Breast epithelium (tissue), 3 donors: Measurements from ENCODE around the gene SLC6A3.

Experiments
- POLR2A ChIP-seq: fragments of 450-650 bp; IDR thresholded peaks from one replicate; pipeline ENCODE4 v1.6.1; 2016; ENCODE audit warnings: antibody characterized with exemption, mild to moderate bottlenecking, moderate library complexity
- POLR2AphosphoS5 ChIP-seq, 3 donors: sonication (generic); formaldehyde crosslinking; IDR thresholded peaks; one replicate each; pipeline ENCODE4 v1.6.1; 2017; ENCODE audit warnings: antibody characterized with exemption in 3 of 3
- TF ChIP-seq, protein P1 (sequence below), 3 donors: fragments of 450-650 bp; IDR thresholded peaks; one replicate each; pipeline ENCODE4 v1.5.1; 2016 to 2017; ENCODE audit warnings: antibody characterized with exemption in 3 of 3, mild to moderate bottlenecking in 3 of 3, moderate library complexity in 3 of 3

DNA sequence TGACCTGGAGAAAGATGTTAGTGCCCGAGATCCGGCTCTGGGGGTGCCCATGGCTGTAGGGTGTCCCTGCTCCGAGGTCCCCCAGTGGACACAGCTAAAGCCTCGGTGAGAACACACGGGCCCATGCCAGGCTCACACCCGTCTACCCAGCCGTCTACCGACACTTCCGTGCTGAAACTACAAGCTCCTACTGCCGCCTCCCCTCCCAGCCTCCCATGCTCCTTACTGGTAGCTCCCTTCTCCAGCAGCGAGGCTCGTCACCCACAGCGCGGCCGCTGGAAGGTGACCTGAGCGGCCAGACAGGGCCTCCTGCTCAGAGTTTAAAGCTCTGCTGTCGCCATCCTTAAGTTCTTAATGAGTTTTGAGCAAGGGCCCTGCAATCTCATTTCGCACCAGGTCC lies 67.1 kb downstream of the SLC6A3 start:
- TF ChIP-seq, protein P1, sequence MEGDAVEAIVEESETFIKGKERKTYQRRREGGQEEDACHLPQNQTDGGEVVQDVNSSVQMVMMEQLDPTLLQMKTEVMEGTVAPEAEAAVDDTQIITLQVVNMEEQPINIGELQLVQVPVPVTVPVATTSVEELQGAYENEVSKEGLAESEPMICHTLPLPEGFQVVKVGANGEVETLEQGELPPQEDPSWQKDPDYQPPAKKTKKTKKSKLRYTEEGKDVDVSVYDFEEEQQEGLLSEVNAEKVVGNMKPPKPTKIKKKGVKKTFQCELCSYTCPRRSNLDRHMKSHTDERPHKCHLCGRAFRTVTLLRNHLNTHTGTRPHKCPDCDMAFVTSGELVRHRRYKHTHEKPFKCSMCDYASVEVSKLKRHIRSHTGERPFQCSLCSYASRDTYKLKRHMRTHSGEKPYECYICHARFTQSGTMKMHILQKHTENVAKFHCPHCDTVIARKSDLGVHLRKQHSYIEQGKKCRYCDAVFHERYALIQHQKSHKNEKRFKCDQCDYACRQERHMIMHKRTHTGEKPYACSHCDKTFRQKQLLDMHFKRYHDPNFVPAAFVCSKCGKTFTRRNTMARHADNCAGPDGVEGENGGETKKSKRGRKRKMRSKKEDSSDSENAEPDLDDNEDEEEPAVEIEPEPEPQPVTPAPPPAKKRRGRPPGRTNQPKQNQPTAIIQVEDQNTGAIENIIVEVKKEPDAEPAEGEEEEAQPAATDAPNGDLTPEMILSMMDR (IDR thresholded peaks at IDR 0.05), result no peak
- TF ChIP-seq POLR2AphosphoS5 (IDR thresholded peaks at IDR 0.05) (no peak), POLR2A (no peak)
